GM18870 (cell line): ENCODE measurements around the gene PGF.

Experiments used
- ATAC-seq: cut with Tn5 transposase; IDR thresholded peaks from one replicate; pipeline ENCODE4 v1.9.1; 2021; ENCODE audit warnings: moderate library complexity; ENCODE audit not compliant: unreplicated experiment

The PGF gene

GRCh38 chr14:74979029-74979428 lies 23.6 kb upstream of the PGF start:
- ATAC-seq = no peak

GRCh38 chr14:74978416-74978947 lies 23.1 kb upstream of the PGF start:
- no peak for ATAC-seq

GRCh38 chr14:74977901-74978385 lies 22.5 kb upstream of the PGF start:
- ATAC-seq = no peak

- no peak for ATAC-seq
Measured at GRCh38 chr14:74977164-74977900, 21.9 kb upstream of the PGF start.

- ATAC-seq = no peak
Measured at GRCh38 chr14:74976264-74977113, 21.1 kb upstream of the PGF start.

- no peak for ATAC-seq
Measured at GRCh38 chr14:74975059-74975810, 19.8 kb upstream of the PGF start.

- no peak for ATAC-seq
Measured at GRCh38 chr14:74974364-74975058, 19.1 kb upstream of the PGF start.

- no peak for ATAC-seq
Measured at GRCh38 chr14:74973905-74974363, 18.5 kb upstream of the PGF start.

- ATAC-seq = no peak
Measured at GRCh38 chr14:74973003-74973653, 17.7 kb upstream of the PGF start.

- ATAC-seq = no peak
Measured at GRCh38 chr14:74968811-74969210, 13.4 kb upstream of the PGF start.

- ATAC-seq = no peak
Measured at GRCh38 chr14:74965486-74966153, 10.2 kb upstream of the PGF start.

GRCh38 chr14:74964787-74965485 lies 9.5 kb upstream of the PGF start:
- ATAC-seq = no peak

GRCh38 chr14:74963705-74964271 lies 8.4 kb upstream of the PGF start:
- ATAC-seq = no peak

GRCh38 chr14:74963178-74963704 lies 7.8 kb upstream of the PGF start:
- ATAC-seq = no peak

GRCh38 chr14:74962493-74962892 lies 7.1 kb upstream of the PGF start:
- no peak for ATAC-seq

GRCh38 chr14:74962046-74962445 lies 6.6 kb upstream of the PGF start:
- ATAC-seq = no peak

- no peak for ATAC-seq
Measured at GRCh38 chr14:74961238-74961911, 6.0 kb upstream of the PGF start.

- ATAC-seq = no peak
Measured at GRCh38 chr14:74960736-74961135, 5.3 kb upstream of the PGF start.
